ENCODE data around the gene HSF2. TPM values are rescaled to one million over a fixed set of nuclear protein-coding genes. Genes with fewer than 3 reads are reported as not detected.

Gene HSF2
- polyA plus RNA-seq, 1 donor from 2014 or later: 153 TPM

GRCh38 chr6:122374307-122374706 lies 25.1 kb upstream of the HSF2 start:
- no peaks in the 10 kb centered on the region for H3K9me2 ChIP-seq (ENCODE audit: insufficient read depth, low read length)
- H3K27ac ChIP-seq (ENCODE audit: low read length): no peak overlapping the region
- H3K9me3 ChIP-seq (ENCODE audit: low read length): no peaks in the 10 kb centered on the region
- no peaks in the 10 kb centered on the region for H3K36me3 ChIP-seq (ENCODE audit: insufficient read depth, low read length)
- H3K4me3 ChIP-seq (ENCODE audit: low read length): no peak overlapping the region
- no peaks in the 10 kb centered on the region for H3F3A ChIP-seq (ENCODE audit: insufficient read depth, low read length, poor library complexity, severe bottlenecking)
- H2AFZ ChIP-seq (ENCODE audit: low read depth, low read length): no peak overlapping the region
- H4K20me1 ChIP-seq (ENCODE audit: insufficient read depth): no peaks in the 10 kb centered on the region
- no peak for TF ChIP-seq EP300 (conservative IDR thresholded peaks at IDR 0.05; ENCODE audit: poor library complexity, severe bottlenecking)
- no peak for TF ChIP-seq TAF1 (IDR thresholded peaks at IDR 0.05; ENCODE audit: low read depth)
- no peak for TF ChIP-seq CTCF (IDR thresholded peaks at IDR 0.05; ENCODE audit: poor library complexity, severe bottlenecking)
- TF ChIP-seq MXI1 (conservative IDR thresholded peaks at IDR 0.05; ENCODE audit: poor library complexity, severe bottlenecking): no peak
- TF ChIP-seq SMC3 (conservative IDR thresholded peaks at IDR 0.05; ENCODE audit: poor library complexity): no peak
- TF ChIP-seq POLR2AphosphoS5 (IDR thresholded peaks at IDR 0.05): no peak
- TF ChIP-seq REST (IDR thresholded peaks at IDR 0.05; ENCODE audit: borderline replicate concordance): no peak
- TF ChIP-seq EZH2 (IDR thresholded peaks at IDR 0.05; ENCODE audit: borderline replicate concordance, insufficient read depth, low read length, poor library complexity, severe bottlenecking): no peak
- no peak for TF ChIP-seq RAD21 (conservative IDR thresholded peaks at IDR 0.05)
- no peak overlapping the region for H3K9ac ChIP-seq (ENCODE audit: low read length)
- no peaks in the 10 kb centered on the region for H3K79me2 ChIP-seq (replicated peaks; ENCODE audit: insufficient read depth, low read length)
- H3K27me3 ChIP-seq (ENCODE audit: insufficient read depth, low read depth, low read length): no peaks in the 10 kb centered on the region
- no peak overlapping the region for H3K4me2 ChIP-seq (ENCODE audit: low read length)

- Histone ChIP-seq H3K36me3 (ENCODE audit: insufficient read depth, low read length) (no peaks in the 10 kb centered on the region), H3K9me2 (ENCODE audit: insufficient read depth, low read length) (no peaks in the 10 kb centered on the region), H3F3A (ENCODE audit: insufficient read depth, low read length, poor library complexity, severe bottlenecking) (no peaks in the 10 kb centered on the region), H3K79me2 (replicated peaks; ENCODE audit: insufficient read depth, low read length) (no peaks in the 10 kb centered on the region), H3K27me3 (ENCODE audit: insufficient read depth, low read depth, low read length) (no peaks in the 10 kb centered on the region), H3K9ac (ENCODE audit: low read length) (no peak overlapping the region), H4K20me1 (ENCODE audit: insufficient read depth) (no peaks in the 10 kb centered on the region), H3K9me3 (ENCODE audit: low read length) (no peaks in the 10 kb centered on the region), H2AFZ (ENCODE audit: low read depth, low read length) (no peak overlapping the region), H3K27ac (ENCODE audit: low read length) (no peak overlapping the region), H3K4me3 (ENCODE audit: low read length) (no peak overlapping the region), H3K4me2 (ENCODE audit: low read length) (no peak overlapping the region)
- TF ChIP-seq MXI1 (conservative IDR thresholded peaks at IDR 0.05; ENCODE audit: poor library complexity, severe bottlenecking) (no peak), TAF1 (IDR thresholded peaks at IDR 0.05; ENCODE audit: low read depth) (no peak), EP300 (conservative IDR thresholded peaks at IDR 0.05; ENCODE audit: poor library complexity, severe bottlenecking) (no peak), RAD21 (conservative IDR thresholded peaks at IDR 0.05) (no peak), POLR2AphosphoS5 (IDR thresholded peaks at IDR 0.05) (no peak), REST (IDR thresholded peaks at IDR 0.05; ENCODE audit: borderline replicate concordance) (no peak), SMC3 (conservative IDR thresholded peaks at IDR 0.05; ENCODE audit: poor library complexity) (no peak)
These were observed 23.2 kb upstream of the HSF2 start for GRCh38 chr6:122376246-122376645.

Data from neural cell (in vitro differentiated cells).